ENCODE data around the gene NSUN4.
"Not testable (repeated sequence)": the region's sequence is repeated elsewhere in the genome, so short reads cannot be mapped to it uniquely, and the experiment has no call there.

NSUN4 gene

DNA sequence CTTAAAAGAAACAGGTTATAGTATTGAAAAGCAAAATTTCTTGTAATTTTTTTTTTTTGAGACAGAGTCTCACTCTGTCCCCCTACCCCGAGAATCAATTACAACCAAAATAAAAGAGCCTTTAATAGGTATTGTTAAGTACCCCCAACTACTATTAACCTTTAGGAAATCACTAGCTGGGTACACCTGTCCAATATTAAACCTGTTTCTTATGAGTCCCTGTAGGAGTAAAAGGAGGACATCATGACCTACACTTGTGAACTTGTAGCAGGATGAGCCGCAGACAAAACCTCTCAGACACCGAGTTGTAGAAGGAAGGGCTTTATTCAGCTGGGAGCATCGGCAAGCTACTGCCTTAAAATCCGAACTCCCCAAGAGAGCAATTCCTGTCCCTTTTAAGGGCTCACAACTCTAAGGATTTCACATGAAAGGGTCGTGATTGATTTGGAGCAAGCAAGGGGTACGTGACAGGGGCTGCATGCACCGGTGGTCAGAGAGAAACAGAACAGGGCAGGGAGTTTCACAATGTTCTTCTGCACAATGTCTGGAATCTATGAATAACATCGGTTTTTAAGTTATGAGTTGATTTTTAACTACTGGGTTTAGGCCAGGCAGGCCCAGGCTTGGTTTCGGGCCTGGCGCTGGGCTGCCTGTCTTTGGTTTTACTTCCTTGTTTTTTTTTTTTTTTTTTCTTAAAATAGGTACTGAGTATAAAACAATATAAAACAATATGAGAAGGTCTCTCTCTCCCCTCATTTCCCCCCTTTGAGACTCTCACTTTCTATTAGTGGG, 15.1 kb upstream of the NSUN4 start:
- H3K27ac ChIP-seq = peak overlapping the region; percentile 37
- DNase-seq (ENCODE audit: low read depth, low spot score) = not testable (repeated sequence)

GRCh38 chr1:46328182-46328581, 12.4 kb upstream of the NSUN4 start:
- DNase-seq (ENCODE audit: low read depth, low spot score); H3K27ac ChIP-seq: not testable (repeated sequence)

DNA sequence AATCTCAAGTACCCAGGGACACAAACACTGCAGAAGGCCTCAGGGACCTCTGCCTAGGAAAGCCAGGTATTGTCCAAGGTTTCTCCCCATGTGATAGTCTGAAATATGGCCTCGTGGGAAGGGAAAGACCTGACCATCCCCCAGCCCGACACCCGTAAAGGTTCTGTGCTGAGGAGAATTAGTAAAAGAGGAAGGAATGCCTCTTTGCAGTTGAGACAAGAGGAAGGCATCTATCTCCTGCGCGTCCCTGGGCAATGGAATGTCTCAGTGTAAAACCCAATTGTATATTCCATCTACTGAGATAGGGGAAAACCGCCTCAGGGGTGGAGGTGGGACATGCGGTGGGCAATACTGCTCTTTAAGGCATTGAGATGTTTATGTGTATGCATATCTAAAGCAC, 10.8 kb upstream of the NSUN4 start:
- not testable (repeated sequence) for H3K27ac ChIP-seq; DNase-seq (ENCODE audit: low read depth, low spot score)

DNA sequence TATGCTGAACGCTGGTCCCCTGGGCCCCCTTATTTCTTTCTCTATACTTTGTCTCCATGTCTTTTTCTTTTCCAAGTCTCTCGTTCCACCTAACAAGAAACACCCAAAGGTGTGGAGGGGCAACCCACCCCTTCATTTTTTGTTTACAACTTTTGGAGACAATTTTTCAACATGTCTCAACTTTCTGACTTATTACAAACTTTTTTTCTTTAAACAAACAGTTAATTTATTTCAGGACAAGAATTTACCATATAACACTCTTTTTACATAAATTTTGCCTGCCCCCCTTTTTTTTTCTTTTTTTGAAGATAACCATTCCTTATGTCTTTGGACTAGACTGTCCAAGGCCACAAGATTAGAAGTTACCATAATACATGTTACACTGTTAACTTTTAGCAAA, 10.2 kb upstream of the NSUN4 start:
- not testable (repeated sequence) for DNase-seq (ENCODE audit: low read depth, low spot score); H3K27ac ChIP-seq

GRCh38 chr1:46331786-46332540, 8.6 kb upstream of the NSUN4 start:
- not testable (repeated sequence) for DNase-seq (ENCODE audit: low read depth, low spot score); H3K27ac ChIP-seq

GRCh38 chr1:46333300-46334029, 7.1 kb upstream of the NSUN4 start:
- DNase-seq (ENCODE audit: low read depth, low spot score) = no peak
- H3K27ac ChIP-seq = no peak overlapping the region

GRCh38 chr1:46334030-46334384, 6.6 kb upstream of the NSUN4 start:
- no peak overlapping the region for H3K27ac ChIP-seq
- no peak for DNase-seq (ENCODE audit: low read depth, low spot score)

- no peak overlapping the region for H3K27ac ChIP-seq
- DNase-seq (ENCODE audit: low read depth, low spot score) = no peak
Measured at GRCh38 chr1:46335081-46335480, 5.5 kb upstream of the NSUN4 start.

DNA sequence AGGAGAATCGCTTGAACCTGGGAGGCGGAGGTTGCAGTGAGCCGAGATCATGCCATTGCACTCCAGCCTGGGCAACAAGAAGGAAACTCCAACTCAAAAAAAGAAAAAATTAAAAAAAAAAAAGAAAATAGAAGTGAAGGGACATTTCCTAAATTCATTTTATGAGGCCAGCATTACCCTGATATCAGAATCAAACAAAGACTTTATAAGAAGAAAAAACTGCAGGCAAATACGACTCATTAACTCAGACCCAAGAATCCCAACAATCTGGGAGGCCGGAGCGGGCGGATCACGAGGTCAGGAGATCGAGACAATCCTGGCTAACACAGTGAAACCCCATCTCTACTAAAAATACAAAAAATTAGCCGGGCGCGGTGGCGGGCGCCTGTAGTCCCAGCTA, 3.2 kb upstream of the NSUN4 start:
- not testable (repeated sequence) for H3K27ac ChIP-seq; DNase-seq (ENCODE audit: low read depth, low spot score)

GRCh38 chr1:46341222-46342083, 846 bp downstream of the NSUN4 start:
- no peak for DNase-seq (ENCODE audit: low read depth, low spot score)
- H3K27ac ChIP-seq = peak overlapping the region; percentile 95

DNA sequence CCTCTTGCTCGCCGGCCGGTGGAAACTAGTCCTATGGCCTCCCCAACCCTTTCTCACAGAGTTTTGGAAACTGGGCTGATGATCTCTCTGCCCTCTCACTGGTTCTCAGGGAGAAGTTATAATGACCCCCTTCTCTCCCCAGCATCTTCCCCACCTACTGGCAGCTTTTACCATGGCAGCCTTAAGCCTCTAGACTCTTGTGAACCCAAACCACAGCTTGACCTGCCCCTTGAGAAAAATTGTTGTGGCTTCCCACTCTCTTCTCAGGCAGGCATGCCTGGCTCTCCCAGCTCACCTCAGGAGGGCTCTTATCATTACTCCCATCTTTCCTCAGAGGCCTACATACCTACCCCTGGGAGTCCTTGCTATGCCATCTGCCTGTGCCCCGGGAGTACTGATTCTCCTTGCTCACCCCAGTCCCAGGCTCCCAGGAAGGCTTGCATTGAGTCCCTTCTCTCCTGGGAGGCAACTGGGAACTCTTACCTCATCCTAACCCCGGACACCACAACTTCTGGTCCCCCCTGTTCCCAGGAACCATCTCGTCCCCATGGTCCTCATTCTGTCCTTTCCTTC, 1.6 kb downstream of the NSUN4 start:
- no peak for DNase-seq (ENCODE audit: low read depth, low spot score)
- no peak overlapping the region for H3K27ac ChIP-seq

GRCh38 chr1:46342677-46343350, 2.2 kb downstream of the NSUN4 start:
- H3K27ac ChIP-seq = no peak overlapping the region
- no peak for DNase-seq (ENCODE audit: low read depth, low spot score)

- DNase-seq (ENCODE audit: low read depth, low spot score) = no peak
- H3K27ac ChIP-seq = no peak overlapping the region
Measured at GRCh38 chr1:46343351-46343695, 2.7 kb downstream of the NSUN4 start.

GRCh38 chr1:46343705-46344104, 3.1 kb downstream of the NSUN4 start:
- H3K27ac ChIP-seq = no peak overlapping the region
- DNase-seq (ENCODE audit: low read depth, low spot score) = no peak

DNA sequence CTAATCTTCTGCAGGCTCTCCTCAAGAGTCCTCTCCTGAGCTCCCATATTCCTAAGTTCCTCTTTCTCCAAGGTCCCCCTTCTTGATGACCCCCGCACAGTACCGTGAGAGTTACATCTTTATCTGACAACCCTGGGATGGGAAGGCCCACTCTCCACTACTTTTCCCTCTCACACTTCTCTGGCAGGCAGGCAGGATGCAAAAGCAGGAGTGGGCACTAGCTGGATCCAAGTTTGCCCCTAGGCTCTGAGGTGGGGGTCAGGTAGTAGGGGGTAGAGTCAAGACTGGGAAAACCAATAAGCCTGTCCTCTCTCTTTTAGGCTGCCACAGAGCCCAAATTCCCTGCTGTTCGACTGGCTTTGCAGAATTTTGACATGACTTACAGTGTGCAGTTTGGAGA, 3.9 kb downstream of the NSUN4 start:
- DNase-seq (ENCODE audit: low read depth, low spot score) = no peak
- H3K27ac ChIP-seq = no peak overlapping the region

DNA sequence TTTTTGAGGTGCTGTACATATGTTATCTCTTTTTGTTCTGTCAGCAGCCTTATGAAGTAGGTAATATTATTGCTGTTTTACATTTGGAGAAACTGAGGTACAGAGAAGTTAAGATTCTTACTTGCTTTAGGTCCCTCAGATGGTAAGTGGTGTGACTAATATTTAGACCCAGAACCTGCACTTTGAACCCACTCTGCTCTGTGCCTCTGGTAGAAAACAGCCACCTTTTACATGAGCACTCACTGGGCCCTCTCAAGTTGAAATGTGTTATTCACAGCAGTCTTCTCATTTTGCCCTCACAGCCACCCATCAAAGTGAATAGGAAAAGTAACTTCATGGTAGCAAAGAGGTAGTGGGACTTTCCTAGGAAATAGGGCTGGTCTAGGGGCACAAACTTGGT, 4.7 kb downstream of the NSUN4 start:
- H3K27ac ChIP-seq = no peak overlapping the region
- no peak for DNase-seq (ENCODE audit: low read depth, low spot score)

GRCh38 chr1:46352363-46352762, 11.8 kb downstream of the NSUN4 start:
- no peak for DNase-seq (ENCODE audit: low read depth, low spot score)
- H3K27ac ChIP-seq = no peak overlapping the region

DNA sequence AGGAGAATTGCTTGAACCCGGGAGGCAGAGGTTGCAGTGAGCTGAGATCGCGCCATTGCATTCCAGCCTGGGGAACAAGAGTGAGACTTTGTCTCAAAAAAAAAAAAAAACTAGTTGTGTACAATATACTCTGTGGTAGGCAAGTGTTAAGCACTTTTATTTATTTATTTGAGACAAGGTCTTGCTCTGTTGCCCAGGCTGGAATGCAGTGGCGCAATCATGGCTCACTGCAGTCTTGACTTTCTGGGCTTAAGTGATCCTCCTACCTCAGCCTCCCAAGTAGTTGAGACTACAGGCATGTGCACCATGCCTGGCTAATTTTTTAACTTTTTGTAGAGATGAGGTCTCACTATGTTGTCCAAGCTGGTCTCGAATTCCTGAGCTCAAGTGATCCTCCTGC, 15.3 kb downstream of the NSUN4 start:
- DNase-seq (ENCODE audit: low read depth, low spot score); H3K27ac ChIP-seq: not testable (repeated sequence)

DNA sequence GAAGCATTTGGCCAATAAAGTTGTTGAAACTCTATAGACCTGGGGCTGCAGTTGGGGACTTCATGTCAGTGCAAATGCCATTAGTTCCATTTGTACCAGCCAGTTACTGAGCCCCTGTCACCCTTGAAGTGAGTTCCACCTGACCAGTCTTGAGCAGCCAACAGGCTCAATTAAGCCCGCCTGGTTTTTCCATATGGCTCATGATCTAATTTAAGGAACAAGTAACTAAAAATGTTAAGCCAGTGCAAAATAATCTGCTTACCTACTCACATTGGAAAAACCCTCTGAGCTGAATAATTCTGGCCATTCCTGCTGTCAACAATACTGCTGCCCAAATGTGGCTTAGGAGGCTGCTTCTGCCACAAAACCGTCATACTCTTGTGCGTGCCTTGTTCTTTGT, 21.6 kb downstream of the NSUN4 start:
- no peak overlapping the region for H3K27ac ChIP-seq
- no peak for DNase-seq (ENCODE audit: low read depth, low spot score)
